ENCODE measurements around the gene ZNF708.

Gene ZNF708

DNA sequence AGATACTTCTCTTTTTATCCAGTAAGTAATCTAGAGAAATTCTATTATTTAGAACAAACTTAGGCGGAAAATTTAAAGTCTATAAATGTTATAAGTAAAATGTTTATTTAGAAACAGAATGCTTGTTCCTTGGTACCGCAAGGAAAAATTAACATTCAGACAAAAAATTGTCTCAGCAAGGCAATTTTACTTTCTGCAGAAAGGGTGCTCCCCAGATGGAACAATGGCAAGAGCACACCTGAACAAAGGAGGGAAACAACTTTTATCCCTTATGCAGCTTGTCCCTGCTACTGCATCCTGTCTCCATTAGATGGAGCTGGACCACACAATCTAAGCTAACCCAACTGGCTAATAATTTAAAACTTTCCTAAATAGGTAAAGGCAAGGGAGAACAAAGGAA is 6.5 kb upstream of the ZNF708 start:
- H3K4me3 ChIP-seq (ENCODE audit: low read length): no peak overlapping the region
- H3K9me3 ChIP-seq (ENCODE audit: insufficient read depth, low read length): peaks cover 24% of the 10 kb centered on the region
- H2AFZ ChIP-seq (ENCODE audit: low read depth, low read length): no peak overlapping the region

DNA sequence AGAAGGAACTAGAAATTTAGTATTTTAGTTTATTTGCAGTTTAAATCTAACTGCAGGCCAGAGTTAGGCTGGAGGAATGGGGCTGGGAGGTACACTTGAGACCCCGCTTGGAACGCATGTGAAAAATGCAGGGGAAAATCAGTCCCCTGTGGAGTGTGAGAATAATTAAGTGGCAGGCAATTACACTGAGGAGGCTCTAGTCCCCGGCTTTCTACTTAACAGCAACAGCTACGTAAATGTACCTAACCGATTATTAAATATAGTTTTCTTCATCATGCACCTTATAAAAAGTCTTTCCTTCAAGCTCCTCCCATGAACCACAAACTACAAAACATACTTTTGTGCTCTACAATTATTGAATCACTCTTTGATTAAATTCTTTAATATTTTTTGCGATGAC is 804 bp downstream of the ZNF708 start:
- Histone ChIP-seq H2AFZ (ENCODE audit: low read depth, low read length) (peak overlapping the region; percentile 91; the same call in 1 of the 2 replicates), H3K27me3 (ENCODE audit: low read depth, low read length) (no peaks in the 10 kb centered on the region), H3K79me2 (ENCODE audit: low read length) (peaks cover 55% of the 10 kb centered on the region), H3K4me1 (ENCODE audit: low read length) (peaks cover 6% of the 10 kb centered on the region), H3K4me3 (ENCODE audit: low read length) (peak overlapping the region; percentile 86), H3K27ac (ENCODE audit: low read length) (peak overlapping the region; percentile 80), H3K9ac (ENCODE audit: low read length) (peak overlapping the region; percentile 96), H3K36me3 (replicated peaks; ENCODE audit: low read depth, low read length) (peaks cover 29% of the 10 kb centered on the region), H4K20me1 (ENCODE audit: insufficient read depth, low read length) (no peaks in the 10 kb centered on the region), H3K9me3 (ENCODE audit: insufficient read depth, low read length) (peaks cover 17% of the 10 kb centered on the region; the same call in 1 of the 2 replicates), H3K4me2 (ENCODE audit: low read length) (peak overlapping the region; percentile 66)
- TF ChIP-seq, protein P1, sequence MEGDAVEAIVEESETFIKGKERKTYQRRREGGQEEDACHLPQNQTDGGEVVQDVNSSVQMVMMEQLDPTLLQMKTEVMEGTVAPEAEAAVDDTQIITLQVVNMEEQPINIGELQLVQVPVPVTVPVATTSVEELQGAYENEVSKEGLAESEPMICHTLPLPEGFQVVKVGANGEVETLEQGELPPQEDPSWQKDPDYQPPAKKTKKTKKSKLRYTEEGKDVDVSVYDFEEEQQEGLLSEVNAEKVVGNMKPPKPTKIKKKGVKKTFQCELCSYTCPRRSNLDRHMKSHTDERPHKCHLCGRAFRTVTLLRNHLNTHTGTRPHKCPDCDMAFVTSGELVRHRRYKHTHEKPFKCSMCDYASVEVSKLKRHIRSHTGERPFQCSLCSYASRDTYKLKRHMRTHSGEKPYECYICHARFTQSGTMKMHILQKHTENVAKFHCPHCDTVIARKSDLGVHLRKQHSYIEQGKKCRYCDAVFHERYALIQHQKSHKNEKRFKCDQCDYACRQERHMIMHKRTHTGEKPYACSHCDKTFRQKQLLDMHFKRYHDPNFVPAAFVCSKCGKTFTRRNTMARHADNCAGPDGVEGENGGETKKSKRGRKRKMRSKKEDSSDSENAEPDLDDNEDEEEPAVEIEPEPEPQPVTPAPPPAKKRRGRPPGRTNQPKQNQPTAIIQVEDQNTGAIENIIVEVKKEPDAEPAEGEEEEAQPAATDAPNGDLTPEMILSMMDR (IDR thresholded peaks at IDR 0.05; ENCODE audit: low read depth, low read length): 0 out of 2 replicates have a peak, but pooled peaks have one; percentile 4
- TF ChIP-seq EZH2phosphoT487 (IDR thresholded peaks at IDR 0.05; ENCODE audit: low read depth): no peak

More for the DNA sequence above, 6.5 kb upstream of the ZNF708 start:
- Histone ChIP-seq H3K9ac (ENCODE audit: low read length) (no peak overlapping the region), H3K27ac (ENCODE audit: low read length) (no peak overlapping the region), H3K36me3 (replicated peaks; ENCODE audit: low read depth, low read length) (peaks cover 3% of the 10 kb centered on the region), H3K79me2 (ENCODE audit: low read length) (no peaks in the 10 kb centered on the region), H3K4me2 (ENCODE audit: low read length) (no peak overlapping the region), H3K27me3 (ENCODE audit: low read depth, low read length) (no peaks in the 10 kb centered on the region), H3K4me1 (ENCODE audit: low read length) (no peaks in the 10 kb centered on the region), H4K20me1 (ENCODE audit: insufficient read depth, low read length) (no peaks in the 10 kb centered on the region)
- TF ChIP-seq, protein P1 (IDR thresholded peaks at IDR 0.05; ENCODE audit: low read depth, low read length): no peak
- TF ChIP-seq EZH2phosphoT487 (IDR thresholded peaks at IDR 0.05; ENCODE audit: low read depth): no peak

DNA sequence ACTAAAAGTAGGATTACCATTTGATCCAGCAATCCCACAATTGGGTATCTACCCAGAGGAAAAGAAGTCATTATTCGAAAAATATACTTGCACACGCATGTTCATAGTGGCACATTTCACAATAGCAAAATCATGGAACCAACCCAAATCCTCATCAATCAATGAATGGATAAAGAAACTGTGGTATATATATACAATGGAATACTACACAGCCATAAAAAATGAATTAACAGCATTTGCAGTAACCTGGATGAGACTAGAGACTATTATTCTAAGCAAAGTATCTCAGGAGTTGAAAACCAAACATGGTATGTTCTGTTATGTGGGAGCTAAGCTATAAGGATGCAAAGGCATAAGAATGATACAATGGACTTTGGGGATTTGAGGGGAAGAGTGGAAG is 3.0 kb downstream of the ZNF708 start:
- Histone ChIP-seq H3K9ac (ENCODE audit: low read length) (no peak overlapping the region), H4K20me1 (ENCODE audit: insufficient read depth, low read length) (no peaks in the 10 kb centered on the region), H2AFZ (ENCODE audit: low read depth, low read length) (no peak overlapping the region), H3K4me2 (ENCODE audit: low read length) (no peak overlapping the region), H3K27me3 (ENCODE audit: low read depth, low read length) (no peaks in the 10 kb centered on the region), H3K79me2 (ENCODE audit: low read length) (peaks cover 76% of the 10 kb centered on the region), H3K36me3 (replicated peaks; ENCODE audit: low read depth, low read length) (peaks cover 48% of the 10 kb centered on the region), H3K27ac (ENCODE audit: low read length) (no peak overlapping the region), H3K4me3 (ENCODE audit: low read length) (no peak overlapping the region), H3K9me3 (ENCODE audit: insufficient read depth, low read length) (peaks cover 23% of the 10 kb centered on the region; the same call in 1 of the 2 replicates), H3K4me1 (ENCODE audit: low read length) (peaks cover 6% of the 10 kb centered on the region)
- TF ChIP-seq EZH2phosphoT487 (IDR thresholded peaks at IDR 0.05; ENCODE audit: low read depth): no peak
- TF ChIP-seq, protein P1 (IDR thresholded peaks at IDR 0.05; ENCODE audit: low read depth, low read length): no peak

DNA sequence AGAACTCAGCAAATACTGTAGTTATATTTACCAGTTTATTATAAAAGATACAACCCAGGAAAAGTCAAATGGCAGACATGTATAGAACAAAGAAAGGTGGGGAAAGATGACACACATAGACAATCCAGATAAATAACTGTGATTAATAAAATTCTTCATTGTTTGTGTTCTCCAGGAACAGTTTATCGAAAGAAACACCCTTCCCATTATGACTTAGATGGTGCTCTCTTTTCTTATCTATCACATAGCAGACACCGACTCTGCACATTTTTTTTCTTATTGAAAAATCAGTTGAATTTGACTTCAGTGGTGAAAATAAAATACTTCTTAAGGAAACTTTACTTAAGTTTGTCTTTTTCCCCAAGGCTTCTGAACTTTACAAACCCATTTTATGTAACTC is 6.2 kb downstream of the ZNF708 start:
- H3K79me2 ChIP-seq (ENCODE audit: low read length): peaks cover 92% of the 10 kb centered on the region

More for the DNA sequence above, 6.2 kb downstream of the ZNF708 start:
- Histone ChIP-seq H3K9ac (ENCODE audit: low read length) (no peak overlapping the region), H2AFZ (ENCODE audit: low read depth, low read length) (no peak overlapping the region), H3K27me3 (ENCODE audit: low read depth, low read length) (no peaks in the 10 kb centered on the region), H3K4me1 (ENCODE audit: low read length) (peaks cover 3% of the 10 kb centered on the region), H4K20me1 (ENCODE audit: insufficient read depth, low read length) (no peaks in the 10 kb centered on the region; the same call in 1 of the 2 replicates), H3K9me3 (ENCODE audit: insufficient read depth, low read length) (peaks cover 25% of the 10 kb centered on the region; the same call in 1 of the 2 replicates), H3K4me2 (ENCODE audit: low read length) (no peak overlapping the region), H3K27ac (ENCODE audit: low read length) (no peak overlapping the region), H3K36me3 (replicated peaks; ENCODE audit: low read depth, low read length) (peaks cover 70% of the 10 kb centered on the region), H3K4me3 (ENCODE audit: low read length) (no peak overlapping the region)
- TF ChIP-seq, protein P1 (IDR thresholded peaks at IDR 0.05; ENCODE audit: low read depth, low read length): no peak
- TF ChIP-seq EZH2phosphoT487 (IDR thresholded peaks at IDR 0.05; ENCODE audit: low read depth): no peak
